Measurements from ENCODE around the gene PLSCR3. TPM values are rescaled to one million over a fixed set of nuclear protein-coding genes. Genes with fewer than 3 reads are reported as not detected.
"Not testable (repeated sequence)": the region's sequence is repeated elsewhere in the genome, so short reads cannot be mapped to it uniquely, and the experiment has no call there.

Gene PLSCR3
- polyA plus RNA-seq, 3 donors = 37.4 to 45.5 (median 41.1) TPM

DNA sequence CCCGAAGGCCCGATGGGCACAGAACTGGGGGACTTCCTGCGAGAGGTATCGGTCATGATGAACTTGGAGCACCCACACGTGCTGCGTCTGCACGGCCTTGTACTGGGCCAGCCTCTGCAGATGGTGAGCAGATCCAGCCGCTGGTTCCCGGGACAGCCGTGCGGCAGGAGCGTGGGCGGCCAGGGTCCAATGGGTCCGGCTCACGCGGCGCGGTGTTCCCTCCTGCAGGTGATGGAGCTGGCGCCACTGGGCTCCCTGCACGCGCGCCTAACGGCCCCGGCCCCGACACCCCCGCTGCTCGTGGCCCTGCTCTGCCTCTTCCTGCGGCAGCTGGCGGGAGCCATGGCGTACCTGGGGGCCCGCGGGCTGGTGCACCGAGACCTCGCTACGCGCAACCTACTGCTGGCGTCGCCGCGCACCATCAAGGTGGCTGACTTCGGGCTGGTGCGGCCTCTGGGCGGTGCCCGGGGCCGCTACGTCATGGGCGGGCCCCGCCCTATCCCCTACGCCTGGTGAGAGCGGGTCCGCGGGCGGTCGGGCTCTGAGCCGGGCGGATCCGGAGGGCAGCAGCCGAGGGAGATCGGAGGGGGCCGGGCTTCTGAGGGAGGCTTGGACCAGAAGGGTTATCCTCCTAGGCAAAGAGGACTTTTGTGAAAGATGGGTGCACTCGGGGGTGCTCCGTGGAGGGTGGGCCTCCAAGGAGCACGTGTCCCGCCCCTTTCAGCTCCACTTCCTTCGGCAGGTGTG, 10.4 kb downstream of the PLSCR3 start:
- peak; percentile 61 for DNase-seq

DNA sequence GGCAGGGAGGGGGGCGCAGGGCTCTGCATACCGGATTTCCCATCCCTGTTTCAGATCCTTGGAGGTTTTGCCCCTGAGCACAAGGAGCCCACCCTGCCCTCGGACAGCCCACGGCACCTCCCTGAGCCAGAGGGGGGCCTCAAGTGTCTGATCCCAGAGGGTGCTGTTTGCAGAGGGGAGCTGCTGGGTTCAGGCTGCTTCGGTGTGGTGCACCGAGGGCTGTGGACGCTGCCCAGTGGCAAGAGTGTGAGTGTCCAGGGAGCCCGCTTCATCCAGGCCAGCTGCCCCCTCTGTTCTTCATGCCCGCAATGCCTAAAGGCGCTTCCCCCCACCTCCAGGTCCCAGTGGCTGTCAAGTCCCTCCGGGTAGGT, 11.0 kb downstream of the PLSCR3 start:
- DNase-seq = no peak

- no peak for DNase-seq
These were observed 11.4 kb downstream of the PLSCR3 start for GRCh38 chr17:7382901-7383300.

DNA sequence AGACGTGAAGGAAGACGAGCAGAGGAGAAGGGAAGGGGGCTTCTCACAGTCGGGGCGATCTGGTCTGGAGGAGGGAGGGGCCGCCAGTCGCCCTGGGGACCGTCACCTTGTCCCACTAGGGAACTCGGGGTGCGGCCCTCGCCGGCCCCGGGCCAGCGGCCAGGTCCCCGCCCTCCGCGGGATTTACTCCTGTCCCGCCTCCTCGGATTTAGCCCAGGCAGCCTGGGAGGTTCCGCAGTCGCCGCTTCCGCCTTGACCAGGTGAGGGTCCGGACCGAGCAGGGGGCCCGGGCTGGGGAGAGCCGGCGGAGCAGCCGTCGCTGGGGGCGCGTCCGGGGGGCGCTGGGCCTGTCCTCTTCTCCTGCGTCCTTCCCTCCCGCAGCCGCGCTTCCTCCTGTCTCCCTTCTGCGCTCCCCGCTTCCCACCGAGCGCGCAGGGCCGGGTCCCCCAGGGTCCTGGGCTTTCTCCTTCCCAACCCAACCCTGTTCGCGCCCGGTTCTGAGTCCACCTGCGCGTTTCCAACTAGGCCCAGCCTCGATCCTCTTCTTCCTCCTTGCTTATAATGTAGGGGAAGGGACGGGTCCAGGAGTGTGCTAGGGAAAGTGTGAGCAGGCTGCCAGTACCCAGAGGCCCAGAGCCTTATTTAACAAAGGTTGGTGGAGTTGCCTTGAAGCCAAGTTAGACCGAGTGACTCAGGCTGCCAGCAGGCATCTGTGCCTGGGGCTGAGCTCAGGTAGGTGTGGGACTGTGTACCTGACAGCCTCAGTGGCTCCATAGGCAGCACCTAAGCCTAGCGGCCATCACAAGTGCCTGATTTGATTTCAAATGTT, 13.3 kb downstream of the PLSCR3 start, which contains the start of gene TNK1:
Gene TNK1 (plus strand): TSS at position 235 of the 829 bp plus-strand sequence. CDS start 1,838 bp downstream, outside the sequence.
- DNase-seq = no peak

DNA sequence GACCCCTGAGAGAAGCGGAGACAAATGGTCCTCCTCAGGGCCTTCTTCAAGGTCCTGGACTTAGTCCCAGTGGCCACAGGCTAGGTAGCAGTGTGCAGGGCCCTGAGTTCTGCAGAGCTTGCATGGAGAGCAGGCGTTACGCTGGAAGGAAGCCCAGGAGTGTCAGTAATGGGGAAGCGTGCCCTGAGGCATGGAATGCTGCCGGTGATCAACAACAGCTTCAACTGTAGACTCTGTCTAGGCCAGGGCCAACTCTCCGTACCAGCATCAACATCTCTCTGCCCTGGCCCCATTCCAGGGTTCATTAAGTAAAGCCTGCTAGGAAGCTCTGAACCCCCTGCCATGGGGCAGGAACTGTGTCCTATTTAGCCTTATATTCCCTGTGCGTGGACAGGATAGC, 14.0 kb downstream of the PLSCR3 start:
- no peak for DNase-seq

GRCh38 chr17:7379134-7379533, 15.2 kb downstream of the PLSCR3 start:
- DNase-seq = no peak

DNA sequence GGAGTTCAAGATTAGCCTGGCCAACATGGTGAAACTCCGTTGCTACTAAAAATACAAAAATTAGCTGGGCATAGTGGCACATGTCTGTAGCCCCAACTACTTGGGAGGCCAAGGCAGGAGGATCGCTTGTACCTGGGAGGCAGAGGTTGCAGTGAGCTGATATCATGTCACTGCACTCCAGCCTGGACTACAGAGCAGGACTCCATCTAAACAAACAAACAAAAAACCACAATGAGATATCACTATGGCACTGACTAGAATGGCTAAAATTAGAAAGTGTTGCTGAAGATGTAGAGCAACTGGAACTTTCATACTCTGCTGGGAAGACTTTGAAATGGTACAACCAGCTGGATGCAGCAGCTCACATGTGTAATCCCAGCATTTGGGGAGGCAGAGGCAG, 20.0 kb downstream of the PLSCR3 start:
- DNase-seq = no peak

DNA sequence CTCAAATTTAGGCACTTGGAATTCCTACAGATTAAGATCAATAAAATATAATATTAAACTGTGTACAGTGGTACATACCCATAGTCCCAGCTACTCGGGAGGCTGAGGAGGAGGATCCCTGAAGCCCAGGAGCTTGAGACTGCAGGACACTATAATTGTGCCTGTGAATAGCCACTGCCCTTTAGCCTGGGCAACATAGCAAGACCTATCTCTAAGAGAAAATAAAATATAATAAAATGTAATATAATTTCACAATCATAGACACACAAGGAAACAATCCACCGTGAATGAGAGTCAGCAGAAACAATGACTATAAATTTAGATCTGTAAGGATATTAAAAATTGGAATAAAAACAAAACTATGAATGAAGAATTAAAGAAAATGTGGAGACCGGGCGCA, 23.5 kb downstream of the PLSCR3 start:
- no peak for DNase-seq

GRCh38 chr17:7369825-7370224, 24.5 kb downstream of the PLSCR3 start:
- no peak for DNase-seq

DNA sequence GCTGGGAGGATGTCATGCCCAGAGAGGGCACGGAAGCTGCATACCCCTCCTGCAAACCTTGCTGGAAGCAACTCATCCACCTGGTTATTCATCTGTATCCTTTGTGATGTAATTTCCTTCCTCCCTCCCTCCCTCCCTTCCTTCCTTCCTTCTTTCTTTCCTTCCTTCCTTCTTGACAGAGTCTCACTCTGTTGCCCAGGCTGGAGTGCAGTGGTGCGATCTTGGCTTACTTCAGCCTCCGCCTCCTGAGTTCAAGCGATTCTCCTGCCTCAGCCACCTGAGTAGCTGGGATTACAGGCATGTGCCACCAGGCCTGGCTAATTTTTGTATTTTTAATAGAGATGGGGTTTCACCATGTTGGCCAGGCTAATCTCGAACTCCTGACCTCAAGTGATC, 25.7 kb downstream of the PLSCR3 start:
- DNase-seq = not testable (repeated sequence)

- DNase-seq = no peak
These were observed 26.3 kb downstream of the PLSCR3 start for GRCh38 chr17:7367918-7368598.

DNA sequence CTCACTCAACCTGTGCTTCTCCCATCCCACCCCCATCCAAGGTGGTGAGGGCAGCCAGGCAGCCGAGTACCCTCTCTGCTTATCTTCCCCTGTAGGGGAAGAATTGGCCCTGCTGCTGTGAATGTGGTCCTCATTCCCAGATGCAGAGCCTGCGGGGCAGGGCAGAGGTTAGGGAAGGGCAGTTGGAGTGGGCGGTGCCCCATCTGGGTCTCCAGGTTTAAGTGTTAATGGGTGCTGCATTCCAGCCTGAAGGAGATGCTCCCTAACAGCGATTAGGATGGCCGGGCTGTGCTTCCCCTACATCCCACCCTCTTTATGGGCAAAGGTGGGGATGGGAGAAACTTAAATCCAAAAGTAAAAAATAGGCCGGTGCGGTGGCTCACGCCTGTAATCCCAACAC, 27.2 kb downstream of the PLSCR3 start:
- DNase-seq = no peak

- DNase-seq = not testable (repeated sequence)
These were observed 28.4 kb downstream of the PLSCR3 start for GRCh38 chr17:7365963-7366362.

GRCh38 chr17:7363311-7363710, 31.0 kb downstream of the PLSCR3 start:
- no peak for DNase-seq

GRCh38 chr17:7361906-7362305, 32.4 kb downstream of the PLSCR3 start:
- DNase-seq = no peak

DNA sequence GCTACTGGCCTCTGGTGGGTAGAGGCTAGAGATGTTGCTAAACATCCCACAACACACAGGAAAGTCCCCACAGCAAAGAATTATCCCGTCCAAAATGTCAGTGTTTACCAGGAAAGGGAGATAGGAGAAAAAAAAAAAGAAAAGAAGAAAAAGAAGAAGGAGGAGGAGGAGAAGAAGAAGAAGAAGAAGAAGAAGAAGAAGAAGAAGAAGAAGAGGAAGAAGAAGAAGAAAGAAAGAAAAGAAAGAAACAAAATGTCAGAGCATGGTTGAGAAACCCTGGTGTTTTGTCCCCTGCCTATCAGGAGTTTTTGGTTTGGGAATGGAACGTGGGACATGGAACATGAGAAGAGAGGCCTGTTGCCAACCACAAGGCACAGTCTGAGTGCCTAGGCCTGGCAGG, 36.9 kb downstream of the PLSCR3 start:
- DNase-seq = no peak

DNA sequence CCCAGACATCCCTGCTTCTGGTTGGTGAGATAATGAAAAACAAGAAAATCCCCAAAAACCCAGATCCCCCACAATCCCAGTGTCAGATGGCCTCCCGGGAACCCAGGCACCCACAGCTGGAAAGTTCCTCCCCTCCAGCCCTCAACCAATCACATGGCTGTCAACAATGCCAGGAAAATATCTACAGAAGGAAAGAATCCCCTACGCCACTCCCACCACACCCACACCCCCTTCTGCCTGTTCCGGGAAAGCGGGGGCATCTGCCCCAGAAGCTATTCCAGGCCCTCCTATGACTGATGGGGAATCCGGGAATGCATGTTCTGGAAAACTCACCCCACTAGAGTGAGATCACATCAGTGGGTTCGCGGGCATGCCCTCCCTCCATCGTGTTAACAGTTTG, 37.6 kb downstream of the PLSCR3 start:
- DNase-seq = no peak

DNA sequence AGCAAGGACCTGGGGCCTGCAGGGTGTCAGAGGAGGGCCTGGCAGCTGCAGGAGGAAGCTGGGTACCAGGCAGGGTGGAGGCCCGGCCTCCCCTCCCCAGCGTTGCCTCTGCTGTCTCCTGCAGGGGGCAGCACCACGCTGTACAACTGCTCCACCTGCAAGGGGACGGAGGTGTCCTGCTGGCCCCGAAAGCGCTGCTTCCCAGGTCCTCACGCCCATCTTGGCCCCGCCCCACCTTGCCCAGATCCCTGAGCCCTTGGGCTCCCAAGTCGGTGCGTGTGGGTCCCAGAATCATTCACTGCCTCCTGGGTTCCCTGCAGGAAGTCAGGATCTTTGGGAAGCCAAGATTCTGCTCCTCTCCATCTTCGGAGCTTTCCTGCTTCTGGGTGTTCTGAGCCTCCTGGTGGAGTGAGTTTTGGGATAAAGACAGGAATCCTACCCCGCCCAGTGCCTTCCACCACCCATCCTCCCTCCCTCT, 38.2 kb downstream of the PLSCR3 start:
- DNase-seq = peak; percentile 71

- DNase-seq = no peak
These were observed 38.8 kb downstream of the PLSCR3 start for GRCh38 chr17:7355573-7355972.

- no peak for DNase-seq
These were observed 39.3 kb downstream of the PLSCR3 start, which contains the start of gene TMEM95 for GRCh38 chr17:7355053-7355452. TMEM95 (plus strand) TSS chr17:7355156; CDS start chr17:7355205, 49 bp downstream.

- DNase-seq = no peak
These were observed 40.0 kb downstream of the PLSCR3 start for GRCh38 chr17:7354262-7354843.
